Panc1 (cell line): ENCODE data around the gene CCDC187. TPM values are rescaled to one million over a fixed set of nuclear protein-coding genes. Genes with fewer than 3 reads are reported as not detected.

Experiments used
- ATAC-seq: fragments of 200-7000 bp; cut with Tn5 transposase; 2 replicates; pipeline ENCODE4 v1.9.1; 2020; ENCODE audit warnings: mild to moderate bottlenecking, moderate library complexity
- BruUV-seq: library from RNA; stranded (reverse); fragments of 400-500 nt; replicated peaks from 2 replicates; lab custom pipeline; 2021; lab: Mats Ljungman, UMichigan
- CTCF ChIA-PET: fragments of 300-600 bp; sonication (Branson Sonifier 250); formaldehyde crosslinking; loops from one replicate; lab custom pipeline; 2022; ENCODE audit warnings: antibody characterized with exemption; lab: Charles Lee
- POLR2A ChIA-PET: fragments of 300-600 bp; sonication (Branson Sonifier 250); formaldehyde crosslinking; loops from one replicate; lab custom pipeline; 2022; ENCODE audit warnings: antibody characterized with exemption; lab: Charles Lee
- DNase-seq: peaks from one replicate; pipeline ENCODE4 v3.0.0-alpha.2; 2010; ENCODE audit warnings: low read depth, low spot score
- H3K27ac ChIP-seq: 2 replicates; pipeline ENCODE4 v1.5.1; 2011; ENCODE audit warnings: mild to moderate bottlenecking, low read length, inconsistent platforms
- H3K27me3 ChIP-seq: fragments of 200-500 bp; sonication (Bioruptor generic); 2 replicates; pipeline ENCODE4 v1.6.0; 2014; ENCODE audit warnings: low read length, inconsistent platforms; ENCODE audit not compliant: control insufficient read depth, insufficient read depth
- H3K36me3 ChIP-seq: fragments of 200-500 bp; sonication (Bioruptor generic); 2 replicates; pipeline ENCODE4 v1.5.1; 2014; ENCODE audit warnings: inconsistent platforms, mild to moderate bottlenecking, low read length, moderate library complexity; ENCODE audit not compliant: control insufficient read depth, insufficient read depth
- H3K4me1 ChIP-seq: 2 replicates; pipeline ENCODE4 v1.5.1; 2011; ENCODE audit warnings: inconsistent platforms, mild to moderate bottlenecking, low read length, moderate library complexity; ENCODE audit not compliant: control insufficient read depth, insufficient read depth
- H3K4me3 ChIP-seq, 2 experiments: 2 replicates each; pipeline ENCODE4 v1.5.1; 2011 to 2012; ENCODE audit warnings: low read depth in 2 of 2, low read length in 2 of 2, mild to moderate bottlenecking in 2 of 2, inconsistent platforms in 1 of 2, moderate library complexity in 1 of 2
- H3K9me3 ChIP-seq: fragments of 200-500 bp; sonication (Bioruptor generic); 2 replicates; pipeline ENCODE4 v1.5.1; 2014; ENCODE audit warnings: low read depth, mild to moderate bottlenecking, inconsistent platforms, low read length, moderate library complexity; ENCODE audit not compliant: control insufficient read depth, insufficient read depth
- POLR2AphosphoS5 ChIP-seq: IDR thresholded peaks from 2 replicates; pipeline ENCODE4 v1.6.1; 2012; ENCODE audit warnings: mild to moderate bottlenecking, low read depth, low read length, moderate library complexity
- SIN3A ChIP-seq: IDR thresholded peaks from 2 replicates; pipeline ENCODE4 v1.6.1; 2012; ENCODE audit warnings: low read depth, mild to moderate bottlenecking, low read length, moderate library complexity, borderline replicate concordance; ENCODE audit not compliant: insufficient read depth
- TCF7L2 ChIP-seq: IDR thresholded peaks from 2 replicates; pipeline ENCODE4 v1.6.1; 2011; ENCODE audit warnings: mild to moderate bottlenecking, low read depth, low read length, inconsistent platforms
- in situ Hi-C: cut with HindIII; loops from 2 replicates; pipeline ENCODE4 v1.10.0; 2016; ENCODE audit warnings: low sequenced_read_pairs, low pct_unique_long_range_greater_than_20kb
- intact Hi-C: fragments of 100-400 bp; cut with micrococcal nuclease; formaldehyde crosslinking; loops from one replicate; pipeline ENCODE4 v1.10.0; 2022; ENCODE audit not compliant: unreplicated experiment
- total RNA-seq: library from RNA; stranded (reverse); gene quantifications from one replicate; pipeline ENCODE4 v1.2.1, GENCODE V29; 2021; ENCODE audit not compliant: unreplicated experiment
- TF ChIP-seq, protein P1 (sequence below): fragments of 450-650 bp; IDR thresholded peaks from 2 replicates; pipeline ENCODE4 v1.5.1; 2017; ENCODE audit warnings: mild to moderate bottlenecking
- TF ChIP-seq, protein P2 (sequence below), 2 experiments: IDR thresholded peaks; 2 replicates each; pipeline ENCODE4 v1.6.1; 2011 to 2012; ENCODE audit warnings: low read depth in 2 of 2, control low read depth in 1 of 2, low read length in 1 of 2, mild to moderate bottlenecking in 1 of 2, moderate library complexity in 1 of 2; ENCODE audit not compliant: insufficient read depth in 1 of 2

The CCDC187 gene
- total RNA-seq, 1 experiment from 2014 or later = not detected

DNA sequence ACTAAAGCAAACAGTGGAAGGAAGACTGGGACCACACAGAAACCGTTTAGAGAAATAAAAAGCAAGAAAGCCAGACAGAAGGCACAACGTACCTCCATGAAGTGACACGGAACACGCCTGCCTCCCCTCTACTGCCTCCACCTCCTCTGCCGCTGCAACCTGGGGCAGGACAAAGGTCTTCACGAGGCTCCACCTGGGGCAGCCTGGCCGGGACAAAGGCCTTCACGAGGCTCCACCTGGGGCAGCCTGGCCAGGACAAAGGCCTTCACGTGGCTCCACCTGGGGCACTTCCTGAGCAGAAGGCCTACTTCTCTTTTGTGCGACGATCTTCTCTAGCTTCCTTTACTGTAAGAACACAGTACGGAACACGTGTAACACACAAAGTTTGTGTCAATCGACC is 70.0 kb downstream of the CCDC187 start:
- Histone ChIP-seq H3K4me3 (no peak overlapping the region), H3K36me3 (no peaks in the 10 kb centered on the region), H3K9me3 (no peaks in the 10 kb centered on the region), H3K4me1 (peaks cover under 1% of the 10 kb centered on the region; the same call in 1 of the 2 replicates), H3K27me3 (no peaks in the 10 kb centered on the region), H3K27ac (no peak overlapping the region)
- no peak for TF ChIP-seq SIN3A
- in situ Hi-C loops = no loop called here
- no peak for DNase-seq
- no peak for ATAC-seq
- no TSS peak for BruUV-seq
- ChIA-PET CTCF (no interaction called here), POLR2A (no interaction called here)
- intact Hi-C loops = no loop called here

DNA sequence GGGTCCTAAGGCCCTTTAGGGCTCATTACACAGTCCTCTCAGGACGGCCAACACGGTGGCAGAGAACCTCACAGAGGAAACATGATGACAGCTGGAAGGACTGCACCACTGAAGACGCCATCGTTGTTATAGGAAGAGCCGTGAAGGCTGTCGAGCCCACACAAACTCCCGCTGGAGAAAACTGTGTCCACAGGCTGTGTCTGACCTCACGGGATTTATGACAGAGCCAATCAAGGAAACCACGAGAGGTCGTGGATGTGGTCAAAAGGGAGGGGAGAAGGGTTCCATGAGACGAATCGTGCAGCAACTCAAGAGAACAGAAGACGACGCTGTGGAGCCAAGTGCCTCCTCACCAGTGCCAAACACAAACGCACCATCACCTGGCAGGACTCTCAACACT is 70.5 kb downstream of the CCDC187 start:
- H3K4me3 ChIP-seq = no peak overlapping the region
- TF ChIP-seq, protein P1, sequence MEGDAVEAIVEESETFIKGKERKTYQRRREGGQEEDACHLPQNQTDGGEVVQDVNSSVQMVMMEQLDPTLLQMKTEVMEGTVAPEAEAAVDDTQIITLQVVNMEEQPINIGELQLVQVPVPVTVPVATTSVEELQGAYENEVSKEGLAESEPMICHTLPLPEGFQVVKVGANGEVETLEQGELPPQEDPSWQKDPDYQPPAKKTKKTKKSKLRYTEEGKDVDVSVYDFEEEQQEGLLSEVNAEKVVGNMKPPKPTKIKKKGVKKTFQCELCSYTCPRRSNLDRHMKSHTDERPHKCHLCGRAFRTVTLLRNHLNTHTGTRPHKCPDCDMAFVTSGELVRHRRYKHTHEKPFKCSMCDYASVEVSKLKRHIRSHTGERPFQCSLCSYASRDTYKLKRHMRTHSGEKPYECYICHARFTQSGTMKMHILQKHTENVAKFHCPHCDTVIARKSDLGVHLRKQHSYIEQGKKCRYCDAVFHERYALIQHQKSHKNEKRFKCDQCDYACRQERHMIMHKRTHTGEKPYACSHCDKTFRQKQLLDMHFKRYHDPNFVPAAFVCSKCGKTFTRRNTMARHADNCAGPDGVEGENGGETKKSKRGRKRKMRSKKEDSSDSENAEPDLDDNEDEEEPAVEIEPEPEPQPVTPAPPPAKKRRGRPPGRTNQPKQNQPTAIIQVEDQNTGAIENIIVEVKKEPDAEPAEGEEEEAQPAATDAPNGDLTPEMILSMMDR = no peak
- TF ChIP-seq POLR2AphosphoS5 = no peak
- TF ChIP-seq, protein P2, sequence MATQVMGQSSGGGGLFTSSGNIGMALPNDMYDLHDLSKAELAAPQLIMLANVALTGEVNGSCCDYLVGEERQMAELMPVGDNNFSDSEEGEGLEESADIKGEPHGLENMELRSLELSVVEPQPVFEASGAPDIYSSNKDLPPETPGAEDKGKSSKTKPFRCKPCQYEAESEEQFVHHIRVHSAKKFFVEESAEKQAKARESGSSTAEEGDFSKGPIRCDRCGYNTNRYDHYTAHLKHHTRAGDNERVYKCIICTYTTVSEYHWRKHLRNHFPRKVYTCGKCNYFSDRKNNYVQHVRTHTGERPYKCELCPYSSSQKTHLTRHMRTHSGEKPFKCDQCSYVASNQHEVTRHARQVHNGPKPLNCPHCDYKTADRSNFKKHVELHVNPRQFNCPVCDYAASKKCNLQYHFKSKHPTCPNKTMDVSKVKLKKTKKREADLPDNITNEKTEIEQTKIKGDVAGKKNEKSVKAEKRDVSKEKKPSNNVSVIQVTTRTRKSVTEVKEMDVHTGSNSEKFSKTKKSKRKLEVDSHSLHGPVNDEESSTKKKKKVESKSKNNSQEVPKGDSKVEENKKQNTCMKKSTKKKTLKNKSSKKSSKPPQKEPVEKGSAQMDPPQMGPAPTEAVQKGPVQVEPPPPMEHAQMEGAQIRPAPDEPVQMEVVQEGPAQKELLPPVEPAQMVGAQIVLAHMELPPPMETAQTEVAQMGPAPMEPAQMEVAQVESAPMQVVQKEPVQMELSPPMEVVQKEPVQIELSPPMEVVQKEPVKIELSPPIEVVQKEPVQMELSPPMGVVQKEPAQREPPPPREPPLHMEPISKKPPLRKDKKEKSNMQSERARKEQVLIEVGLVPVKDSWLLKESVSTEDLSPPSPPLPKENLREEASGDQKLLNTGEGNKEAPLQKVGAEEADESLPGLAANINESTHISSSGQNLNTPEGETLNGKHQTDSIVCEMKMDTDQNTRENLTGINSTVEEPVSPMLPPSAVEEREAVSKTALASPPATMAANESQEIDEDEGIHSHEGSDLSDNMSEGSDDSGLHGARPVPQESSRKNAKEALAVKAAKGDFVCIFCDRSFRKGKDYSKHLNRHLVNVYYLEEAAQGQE (IDR thresholded peaks at IDR 0.05; ENCODE audit: insufficient read depth in 1 of 2, low read depth in 2 of 2, low read length in 1 of 2) = no peak
- TF ChIP-seq SIN3A = no peak
- TF ChIP-seq TCF7L2 = no peak
- H3K27ac ChIP-seq = no peak overlapping the region
- no TSS peak for BruUV-seq
- DNase-seq = no peak
- no peaks in the 10 kb centered on the region for H3K9me3 ChIP-seq
- intact Hi-C loops (no loop called here), in situ Hi-C loops (no loop called here)
- H3K4me1 ChIP-seq = peaks cover 5% of the 10 kb centered on the region
- POLR2A ChIA-PET = no interaction called here
- H3K27me3 ChIP-seq = no peaks in the 10 kb centered on the region
- no peaks in the 10 kb centered on the region for H3K36me3 ChIP-seq
- CTCF ChIA-PET = no interaction called here
- no peak for ATAC-seq

DNA sequence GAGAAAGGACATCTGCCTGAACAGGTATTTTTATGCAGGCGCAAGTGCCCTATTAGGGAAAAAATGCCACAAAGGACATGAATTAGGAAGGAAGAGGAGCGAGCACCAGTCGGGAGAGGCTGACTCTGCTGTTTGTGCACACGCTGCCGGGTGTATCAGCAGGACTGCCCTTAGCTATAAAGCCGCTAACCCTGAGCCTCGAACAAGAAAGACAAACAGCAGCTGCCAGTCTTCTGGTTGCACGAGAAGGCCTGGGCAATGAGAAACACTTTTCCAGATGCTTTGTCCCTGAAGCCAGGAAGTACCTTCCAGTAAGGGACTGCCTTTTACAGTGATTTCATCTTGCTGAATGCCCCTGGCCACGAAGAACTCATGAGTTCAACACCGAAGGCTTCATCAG is 70.9 kb downstream of the CCDC187 start:
- in situ Hi-C loops = no loop called here
- no TSS peak for BruUV-seq
- no peak for TF ChIP-seq TCF7L2
- TF ChIP-seq POLR2AphosphoS5 = no peak
- no peak for TF ChIP-seq SIN3A
- TF ChIP-seq, protein P1 = no peak
- TF ChIP-seq, protein P2 (IDR thresholded peaks at IDR 0.05; ENCODE audit: insufficient read depth in 1 of 2, low read depth in 2 of 2, low read length in 1 of 2) = no peak
- ChIA-PET POLR2A (no interaction called here), CTCF (no interaction called here)
- H3K4me1 ChIP-seq = peaks cover 9% of the 10 kb centered on the region
- no peaks in the 10 kb centered on the region for H3K36me3 ChIP-seq
- no peak overlapping the region for H3K27ac ChIP-seq
- H3K27me3 ChIP-seq = no peaks in the 10 kb centered on the region
- intact Hi-C loops = no loop called here
- no peak for ATAC-seq
- no peak for DNase-seq
- no peaks in the 10 kb centered on the region for H3K9me3 ChIP-seq
- no peak overlapping the region for H3K4me3 ChIP-seq
